GM18519 (cell line): ENCODE measurements around the gene S100A6.
"Not testable (repeated sequence)": the region's sequence is repeated elsewhere in the genome, so short reads cannot be mapped to it uniquely, and the experiment has no call there.

Source experiments
- ATAC-seq: cut with Tn5 transposase; IDR thresholded peaks from one replicate; pipeline ENCODE4 v1.9.1; 2021; ENCODE audit warnings: mild to moderate bottlenecking, moderate library complexity; ENCODE audit not compliant: unreplicated experiment, low FRiP score

The S100A6 gene

DNA sequence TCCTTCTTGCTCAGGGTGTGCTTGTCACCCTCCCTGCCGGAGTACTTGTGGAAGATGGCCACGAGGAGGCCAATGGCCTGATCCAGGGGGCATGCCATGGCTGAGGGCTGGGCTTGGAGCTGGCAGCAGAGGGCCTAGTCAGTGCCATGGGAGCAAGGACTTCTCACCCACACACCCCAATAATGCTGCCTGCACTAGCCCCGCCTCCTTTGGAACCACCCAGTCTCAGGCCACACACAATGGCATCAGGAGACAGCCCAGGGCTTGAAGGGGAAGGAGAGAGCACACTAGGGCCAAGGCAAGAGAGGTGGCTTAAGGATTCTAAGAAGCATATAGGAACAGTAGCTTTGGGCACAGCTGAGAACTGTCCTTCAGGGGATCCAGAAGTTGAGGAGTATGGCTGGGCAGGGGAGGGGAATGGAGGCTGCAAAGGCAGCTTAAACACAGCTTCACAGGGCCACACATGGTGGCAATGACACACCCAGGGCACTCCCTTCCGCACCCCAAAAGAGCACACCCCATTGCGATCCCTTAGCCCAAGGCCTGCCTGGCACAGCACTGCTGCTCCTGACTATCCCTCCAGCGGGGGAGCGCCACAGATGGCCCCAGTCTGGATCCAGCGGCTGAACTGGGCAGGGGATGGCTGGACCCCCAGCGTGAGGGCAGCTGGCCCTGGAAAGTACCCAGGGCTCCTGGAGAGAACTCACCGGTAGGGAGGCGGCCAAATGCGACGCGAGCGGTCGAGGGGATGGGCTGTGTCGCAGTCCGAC lies at the start of gene S100A6:
TSS of gene S100A6 (minus strand) at position 750 of the 770 bp plus-strand sequence. CDS start at position 98, 652 bp downstream.
- ATAC-seq, result no peak

DNA sequence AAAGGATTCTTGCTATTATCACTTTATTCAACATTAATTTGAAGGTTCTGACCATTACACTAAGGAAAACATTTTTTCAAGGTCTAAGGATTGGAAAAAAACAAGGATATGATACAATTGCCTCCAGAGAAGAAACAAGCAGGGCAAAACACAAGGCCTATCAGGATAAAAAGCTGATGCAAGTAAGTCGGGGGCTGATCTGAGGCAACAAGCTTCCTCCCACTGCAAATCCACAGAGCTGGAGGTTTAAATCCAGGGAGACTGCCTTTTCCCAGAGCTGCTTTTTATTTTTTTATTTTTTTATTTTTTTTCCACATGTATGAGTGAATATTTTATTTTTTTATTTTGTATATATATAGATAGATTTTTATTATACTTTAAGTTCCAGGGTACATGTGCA lies 49.2 kb upstream of the S100A6 start:
- ATAC-seq, result no peak

DNA sequence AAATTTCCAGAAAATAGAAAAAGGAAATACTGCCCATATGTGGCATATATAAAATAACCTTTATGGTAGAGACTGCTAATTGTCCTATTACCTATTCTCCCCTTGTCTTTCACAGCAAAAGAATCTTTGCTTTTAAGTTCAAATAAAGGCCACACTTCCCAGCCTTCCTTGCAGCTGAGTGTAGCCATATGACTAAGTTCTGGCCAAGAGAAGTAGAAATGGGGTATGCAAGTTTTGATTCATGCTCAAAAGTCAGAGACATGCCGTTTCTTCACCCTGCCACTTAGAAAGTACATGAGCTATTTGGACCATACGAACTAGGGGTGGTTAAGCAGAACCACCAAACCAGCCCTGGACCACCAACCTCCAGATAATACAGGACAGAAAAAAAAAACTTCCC lies 48.2 kb upstream of the S100A6 start:
- ATAC-seq, result no peak

DNA sequence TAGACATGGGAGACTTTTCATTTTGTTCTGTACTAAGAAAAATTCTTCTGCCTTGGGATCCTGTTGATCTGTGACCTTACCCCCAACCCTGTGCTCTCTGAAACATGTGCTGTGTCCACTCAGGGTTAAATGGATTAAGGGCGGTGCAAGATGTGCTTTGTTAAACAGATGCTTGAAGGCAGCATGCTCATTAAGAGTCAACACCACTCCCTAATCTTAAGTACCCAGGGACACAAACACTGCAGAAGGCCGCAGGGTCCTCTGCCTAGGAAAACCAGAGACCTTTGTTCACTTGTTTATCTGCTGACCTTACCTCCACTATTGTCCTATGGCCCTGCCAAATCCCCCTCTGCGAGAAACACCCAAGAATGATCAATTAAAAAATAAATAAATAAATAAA lies 47.7 kb upstream of the S100A6 start:
- not testable (repeated sequence) for ATAC-seq

DNA sequence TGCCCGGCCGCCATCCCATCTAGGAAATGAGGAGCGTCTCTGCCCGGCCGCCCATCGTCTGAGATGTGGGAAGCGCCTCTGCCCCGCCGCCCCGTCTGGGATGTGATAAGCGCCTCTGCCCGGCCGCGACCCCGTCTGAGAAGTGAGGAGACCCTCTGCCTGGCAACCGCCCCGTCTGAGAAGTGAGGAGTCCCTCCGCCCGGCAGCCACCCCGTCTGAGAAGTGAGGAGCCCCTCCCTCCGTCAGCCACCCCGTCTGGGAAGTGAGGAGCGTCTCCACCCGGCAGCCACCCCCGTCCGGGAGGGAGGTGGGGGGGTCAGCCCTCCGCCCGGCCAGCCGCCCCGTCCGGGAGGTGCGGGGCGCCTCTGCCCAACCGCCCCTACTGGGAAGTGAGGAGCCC lies 47.0 kb upstream of the S100A6 start:
- ATAC-seq, result not testable (repeated sequence)

DNA sequence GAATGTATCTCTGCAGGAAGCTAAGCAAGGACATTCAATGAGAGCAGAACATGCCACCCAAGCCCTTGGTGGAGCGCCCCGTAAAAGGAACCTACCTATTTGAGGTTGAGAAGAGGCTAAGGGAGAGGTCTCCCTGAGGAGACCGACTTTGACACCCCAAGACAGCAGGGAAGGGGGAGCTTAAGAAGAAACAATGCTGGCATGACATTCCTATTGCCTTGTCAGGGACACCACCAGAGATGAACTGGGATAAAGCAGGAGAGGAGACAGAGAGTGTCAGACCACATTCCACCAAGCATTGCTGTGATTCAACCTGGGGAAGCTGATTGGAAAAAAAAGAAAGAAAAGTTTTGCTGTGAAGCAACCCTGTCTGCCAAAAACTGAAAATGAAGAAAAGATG lies 43.1 kb upstream of the S100A6 start:
- no peak for ATAC-seq

DNA sequence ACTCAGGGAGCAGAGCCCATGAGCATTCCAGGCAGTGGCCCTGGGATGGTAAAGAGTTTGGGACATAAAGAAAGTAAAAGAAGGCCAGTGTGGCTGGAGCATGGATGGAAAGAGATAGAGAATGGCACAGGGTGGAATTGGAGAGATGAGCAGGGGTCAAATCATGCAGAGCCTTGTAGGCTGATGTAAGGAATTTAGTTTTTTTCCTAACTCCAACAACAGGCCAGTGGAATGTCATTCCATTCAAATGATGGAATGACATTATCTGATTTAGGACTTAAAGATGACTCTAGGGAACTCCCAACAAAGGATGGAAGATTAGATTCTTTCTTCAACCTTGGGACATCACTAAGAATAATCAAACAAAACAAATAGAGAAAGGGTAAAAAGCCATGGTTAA lies 42.7 kb upstream of the S100A6 start:
- ATAC-seq, result no peak

DNA sequence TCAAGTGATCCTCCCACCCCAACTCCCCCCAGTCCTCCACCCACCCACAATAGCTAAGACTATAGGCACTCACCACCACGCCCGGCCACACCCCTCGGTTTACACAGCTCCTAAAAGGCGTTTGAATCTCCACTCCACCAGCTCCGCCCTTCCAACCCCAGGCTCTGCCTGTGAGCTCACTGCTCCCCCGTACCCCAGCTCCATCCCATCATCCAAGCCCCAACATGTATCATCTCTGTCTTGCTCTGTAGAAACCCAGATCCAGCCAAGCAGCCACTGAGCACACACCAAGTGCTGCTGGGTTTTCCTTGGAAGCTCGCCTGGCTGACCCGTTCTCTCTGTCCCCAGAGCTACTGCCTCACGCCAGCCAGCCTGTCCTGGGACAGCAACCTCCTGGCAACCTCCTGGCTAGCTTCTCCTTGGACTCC lies 41.8 kb upstream of the S100A6 start:
- no peak for ATAC-seq

DNA sequence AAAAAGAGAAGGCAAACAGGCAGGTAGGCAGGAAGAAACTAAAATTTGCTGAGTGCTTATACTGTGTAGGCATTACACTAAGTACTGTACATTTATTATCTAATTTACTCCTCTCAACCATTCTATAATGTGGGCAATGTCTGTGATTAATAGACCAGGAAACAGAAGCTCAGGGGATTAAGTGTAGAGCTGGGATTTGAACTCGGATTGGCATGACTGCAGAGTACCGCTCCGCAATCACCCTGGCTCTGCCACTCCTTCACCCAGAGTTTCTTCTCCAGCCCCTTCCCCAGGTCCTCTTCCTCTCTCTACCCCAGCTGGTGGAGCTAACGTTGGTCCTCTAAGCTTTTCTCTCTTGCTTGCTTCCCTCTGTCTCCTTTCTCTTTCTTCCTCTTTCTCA lies 41.3 kb upstream of the S100A6 start:
- ATAC-seq, result no peak

DNA sequence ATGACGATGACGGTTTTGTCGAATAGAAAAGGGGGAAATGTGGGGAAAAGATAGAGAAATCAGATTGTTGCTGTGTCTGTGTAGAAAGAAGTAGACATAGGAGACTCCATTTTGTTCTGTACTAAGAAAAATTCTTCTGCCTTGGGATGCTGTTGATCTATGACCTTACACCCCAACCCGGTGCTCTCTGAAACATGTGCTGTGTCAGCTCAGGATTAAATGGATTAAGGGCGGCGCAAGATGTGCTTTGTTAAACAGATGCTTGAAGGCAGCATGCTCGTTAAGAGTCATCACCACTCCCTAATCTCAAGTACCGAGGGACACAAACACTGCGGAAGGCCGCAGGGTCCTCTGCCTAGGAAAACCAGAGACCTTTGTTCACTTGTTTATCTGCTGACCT lies 39.7 kb upstream of the S100A6 start:
- ATAC-seq, result not testable (repeated sequence)

DNA sequence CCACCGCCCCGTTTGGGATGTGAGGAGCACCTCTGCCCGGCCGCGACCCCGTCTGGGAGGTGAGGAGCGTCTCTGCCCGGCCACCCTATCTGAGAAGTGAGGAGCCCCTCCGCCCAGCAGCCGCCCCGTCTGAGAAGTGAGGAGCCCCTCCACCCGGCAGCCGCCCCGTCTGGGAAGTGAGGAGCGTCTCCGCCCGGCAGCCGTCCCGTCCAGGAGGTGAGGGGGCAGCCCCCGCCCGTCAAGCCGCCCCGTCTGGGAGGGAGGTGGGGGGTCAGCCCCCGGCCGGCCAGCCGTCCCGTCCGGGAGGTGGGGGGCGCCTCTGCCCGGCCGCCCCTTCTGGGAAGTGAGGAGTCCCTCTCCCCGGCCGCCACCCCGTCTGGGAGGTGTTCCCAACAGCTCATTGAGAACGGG lies 39.3 kb upstream of the S100A6 start:
- not testable (repeated sequence) for ATAC-seq

DNA sequence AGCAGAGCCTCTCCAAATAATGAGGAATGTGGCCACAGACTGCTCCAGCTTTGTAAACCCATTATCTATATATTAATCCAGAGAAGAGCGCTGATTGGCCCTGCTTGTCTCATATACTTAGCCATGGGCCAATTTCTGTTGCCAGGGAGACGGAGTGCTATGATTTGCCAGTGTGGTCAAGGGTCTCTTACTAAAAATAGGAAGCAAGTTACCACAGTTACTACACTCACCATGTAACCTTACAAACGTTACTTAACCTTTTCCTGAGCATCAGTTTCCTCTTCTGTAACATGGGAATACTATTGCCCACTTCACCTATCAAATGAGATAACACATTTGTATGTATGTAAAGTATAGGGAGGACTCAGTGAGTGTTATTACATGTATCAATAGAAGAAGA lies 37.6 kb upstream of the S100A6 start:
- ATAC-seq, result no peak

DNA sequence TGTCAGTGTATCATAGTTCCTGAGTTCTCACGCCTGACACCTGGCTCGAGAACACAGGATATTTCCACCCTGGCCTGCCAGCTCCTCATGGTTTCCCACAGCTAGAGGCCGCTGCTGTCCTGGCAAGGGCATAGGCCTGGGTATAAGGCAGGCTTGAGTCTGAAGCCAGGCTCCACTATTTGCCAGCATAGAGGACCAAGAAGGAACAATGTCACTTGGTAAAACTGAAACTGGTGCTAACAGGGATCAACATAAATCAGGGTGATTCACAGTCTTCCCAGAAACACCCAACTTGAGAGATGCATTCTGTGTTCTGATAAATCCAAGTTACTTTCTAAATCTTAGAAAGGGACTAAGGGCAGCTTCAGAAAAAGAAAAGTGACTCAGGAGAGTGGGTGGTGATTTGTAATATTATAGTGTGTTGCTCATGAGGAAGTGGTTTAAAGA lies 36.8 kb upstream of the S100A6 start:
- no peak for ATAC-seq

DNA sequence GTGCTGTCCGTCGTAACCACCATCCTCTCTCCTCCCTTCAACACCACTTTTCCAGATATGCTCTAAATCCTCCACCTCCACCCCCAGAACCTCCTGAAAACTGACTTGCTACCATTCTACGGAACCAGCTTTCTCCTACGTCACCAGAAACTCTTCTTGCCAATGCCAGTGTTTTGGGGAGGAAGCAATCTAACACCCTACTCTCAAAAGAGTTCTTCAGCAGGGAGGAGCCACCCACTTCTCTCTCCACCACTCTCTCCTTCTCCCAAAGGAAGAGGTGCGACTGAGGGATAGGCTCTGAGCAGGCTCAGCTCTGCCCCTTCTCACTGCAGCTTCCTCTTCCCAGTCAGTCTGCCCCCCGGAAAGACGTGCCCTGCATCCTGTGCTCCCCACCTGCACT lies 35.9 kb upstream of the S100A6 start:
- no peak for ATAC-seq

DNA sequence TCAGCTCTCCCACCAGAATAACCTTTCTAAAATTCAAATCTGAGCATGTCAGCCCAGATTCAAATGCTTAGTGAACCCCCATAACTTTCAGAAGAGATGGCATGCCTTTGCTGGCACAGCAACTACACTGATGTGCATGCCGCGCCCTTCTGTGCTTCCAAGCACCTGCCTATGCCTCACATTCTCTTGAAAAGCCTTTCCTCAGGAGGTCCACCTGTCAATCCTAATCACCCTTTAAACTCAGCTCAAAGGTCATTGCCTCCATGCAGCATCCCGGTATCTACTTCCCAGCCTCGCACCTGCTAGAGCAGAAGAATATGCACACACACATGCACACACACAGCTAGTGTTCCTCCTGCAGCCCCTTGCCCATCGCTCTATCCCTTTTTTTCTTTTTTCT lies 35.1 kb upstream of the S100A6 start:
- ATAC-seq, result no peak

DNA sequence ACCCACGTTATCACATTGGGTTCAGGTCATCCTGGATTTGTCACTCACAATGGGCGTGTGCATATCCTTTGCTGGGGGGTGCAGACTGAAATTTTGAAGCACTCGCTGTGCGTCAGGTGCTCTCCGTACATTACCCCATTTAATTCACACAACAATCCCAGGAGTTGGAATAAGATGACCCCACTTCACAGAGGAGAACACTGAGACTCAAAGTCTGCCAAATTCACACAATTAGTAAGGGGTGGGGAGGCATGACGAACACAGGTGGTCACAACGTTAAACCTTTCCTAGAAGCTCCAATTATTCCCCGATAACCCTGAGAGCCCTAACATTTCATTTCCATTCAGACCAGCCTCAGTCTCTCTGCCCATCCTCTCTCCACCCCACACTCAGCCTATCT lies 33.7 kb upstream of the S100A6 start:
- no peak for ATAC-seq

DNA sequence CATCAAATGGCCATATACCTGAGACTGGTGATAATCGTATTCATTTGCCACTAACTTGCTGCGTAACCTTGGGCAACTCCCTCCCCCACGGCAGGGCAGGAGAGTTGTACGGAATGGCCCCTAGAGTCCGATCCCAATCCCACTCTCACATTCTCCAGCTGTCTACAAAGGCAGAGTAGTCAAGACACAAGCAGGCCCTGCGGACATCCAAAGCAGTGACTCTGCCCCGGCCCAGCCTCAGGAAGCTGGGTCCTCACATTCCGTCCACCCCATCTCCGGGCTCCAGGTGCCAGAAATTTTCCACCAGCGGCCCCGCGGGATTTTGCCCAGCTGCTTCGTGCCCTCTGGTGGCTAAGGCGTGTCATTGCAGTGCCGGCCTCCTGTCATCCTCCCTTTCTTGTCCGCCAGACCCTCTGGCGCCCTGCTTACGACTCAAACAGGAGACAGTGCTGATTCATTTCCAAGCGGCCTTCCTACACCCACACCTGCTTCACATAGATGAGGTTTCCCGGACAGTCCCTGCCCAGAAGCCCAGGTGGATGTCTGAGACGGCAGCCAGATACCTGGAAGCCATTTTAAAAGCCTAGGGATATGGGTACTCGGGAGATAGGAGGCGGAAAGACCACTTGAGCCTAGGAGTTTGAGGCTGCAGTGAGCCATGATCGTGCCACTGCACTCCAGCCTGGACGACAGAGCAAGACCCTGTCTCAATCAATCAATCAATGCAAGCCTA lies 32.7 kb upstream of the S100A6 start:
- no peak for ATAC-seq

DNA sequence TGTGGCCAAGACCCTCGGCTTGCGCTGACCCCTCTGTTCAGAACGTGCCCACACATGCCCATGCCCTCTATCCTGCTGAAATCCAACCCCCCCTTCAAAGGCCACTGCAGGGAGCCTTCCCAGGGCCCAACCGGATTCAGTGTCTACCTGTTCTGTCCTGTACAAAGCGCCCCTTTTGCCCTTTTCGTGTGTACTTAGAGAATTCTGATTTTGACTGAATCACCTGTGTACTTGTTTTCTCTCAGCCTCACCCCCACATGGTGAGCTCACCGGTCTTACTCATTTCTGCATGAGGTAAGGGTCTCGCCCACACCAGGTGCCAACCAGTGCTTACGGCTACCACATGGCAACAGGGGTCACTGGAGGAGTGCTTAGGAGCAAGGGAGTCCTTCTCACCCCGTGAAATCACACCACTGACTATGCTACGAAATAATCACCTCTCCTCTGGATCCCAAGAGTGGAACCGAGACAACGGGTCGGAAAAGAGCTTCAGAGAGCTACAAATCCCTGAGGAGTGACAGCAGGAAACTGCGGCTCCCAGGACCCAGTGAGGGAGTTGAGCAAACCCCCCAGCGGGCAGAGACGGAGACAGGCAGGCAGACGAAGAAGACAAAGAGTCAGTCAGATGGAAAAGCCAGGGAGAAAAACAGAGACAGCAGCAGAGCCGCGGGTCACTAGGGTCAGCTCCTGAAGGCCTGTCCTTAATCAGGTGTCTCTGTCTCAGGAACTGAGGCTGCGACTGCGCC lies 32.0 kb upstream of the S100A6 start:
- no peak for ATAC-seq

DNA sequence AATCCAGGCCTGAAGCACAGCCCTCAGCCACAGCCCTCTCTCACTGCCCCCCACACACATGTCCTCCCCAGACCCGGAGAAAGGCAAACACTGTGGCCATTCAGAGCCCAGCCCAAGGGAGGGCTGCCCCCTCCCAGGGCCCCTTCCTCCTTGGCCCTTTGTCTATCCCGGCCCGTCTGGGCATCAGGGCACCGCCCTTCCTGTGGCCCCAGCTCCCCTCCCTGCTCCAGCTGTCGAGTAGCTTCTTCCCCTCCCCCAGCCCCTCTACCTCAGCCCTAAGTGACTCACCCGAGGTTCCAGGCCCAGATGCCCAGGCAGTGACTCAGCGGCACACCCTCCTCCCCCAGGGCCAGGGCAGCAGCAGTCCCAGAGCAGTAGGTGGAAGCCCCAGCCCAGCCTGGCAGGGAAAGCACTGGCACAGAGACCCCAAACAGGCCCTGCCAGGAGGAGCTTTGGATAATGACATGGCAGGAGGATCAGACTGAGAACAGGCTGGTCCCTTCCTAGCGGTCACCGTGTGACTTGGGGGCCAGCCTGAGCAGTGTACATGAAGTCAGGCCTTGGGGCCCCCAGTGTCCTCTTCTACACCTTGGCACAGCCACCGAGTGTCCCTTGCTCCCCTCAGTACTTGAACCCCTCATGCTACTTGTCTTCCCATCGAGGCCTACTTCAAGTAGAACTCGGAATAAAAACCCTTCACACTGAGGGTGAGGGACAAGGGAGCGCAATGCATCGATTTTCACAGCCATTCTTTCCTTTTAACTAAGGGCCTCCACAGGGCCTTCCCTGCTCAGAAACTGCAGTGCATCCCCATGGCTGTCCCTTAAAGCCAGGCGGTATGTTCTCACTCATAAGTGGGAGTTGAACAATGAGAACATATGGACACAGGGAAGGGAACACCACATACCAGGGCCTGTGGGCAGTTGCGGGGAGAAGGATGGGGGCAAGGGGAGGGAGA lies 30.9 kb upstream of the S100A6 start:
- ATAC-seq, result no peak
